Mesenchymal stem cell (in vitro differentiated cells and primary cell): ENCODE data around the gene TSFM.
"Not testable (repeated sequence)": the region's sequence is repeated elsewhere in the genome, so short reads cannot be mapped to it uniquely, and the experiment has no call there.

ENCODE experiments used
- DNase-seq: peaks from one replicate; pipeline ENCODE4 v3.0.0-alpha.2; 2013
- H2AFZ ChIP-seq: one replicate; pipeline ENCODE4 v1.6.1; 2013; ENCODE audit warnings: low read depth, mild to moderate bottlenecking, control low read depth, inconsistent platforms, low read length, moderate library complexity
- H2AK5ac ChIP-seq: 2 replicates; pipeline ENCODE4 v1.6.1; 2013; ENCODE audit warnings: low read length, moderate library complexity, mild to moderate bottlenecking, inconsistent platforms; ENCODE audit not compliant: severe bottlenecking
- H2BK120ac ChIP-seq: one replicate; pipeline ENCODE4 v1.6.1; 2013; ENCODE audit warnings: low read depth, mild to moderate bottlenecking, inconsistent platforms, low read length, moderate library complexity
- H2BK12ac ChIP-seq, 2 experiments: one replicate each; pipeline ENCODE4 v1.6.1; 2013; ENCODE audit warnings: inconsistent platforms in 2 of 2, low read length in 2 of 2, mild to moderate bottlenecking in 2 of 2, moderate library complexity in 2 of 2, control low read depth in 1 of 2
- H2BK15ac ChIP-seq: one replicate; pipeline ENCODE4 v1.6.1; 2013; ENCODE audit warnings: mild to moderate bottlenecking, low read depth, inconsistent platforms; ENCODE audit not compliant: poor library complexity, severe bottlenecking
- H2BK5ac ChIP-seq: 2 replicates; pipeline ENCODE4 v1.6.1; 2013; ENCODE audit warnings: low read depth, mild to moderate bottlenecking, low read length, control low read depth, inconsistent platforms; ENCODE audit not compliant: poor library complexity, severe bottlenecking
- H3K14ac ChIP-seq, 2 experiments: one replicate each; pipeline ENCODE4 v1.6.1; 2013; ENCODE audit warnings: inconsistent platforms in 2 of 2, low read length in 2 of 2, control low read depth in 1 of 2, mild to moderate bottlenecking in 1 of 2, moderate library complexity in 1 of 2
- H3K18ac ChIP-seq, 2 experiments: one replicate each; pipeline ENCODE4 v1.6.1; 2013; ENCODE audit warnings: inconsistent platforms in 2 of 2, low read length in 2 of 2, control low read depth in 1 of 2, low read depth in 1 of 2, mild to moderate bottlenecking in 1 of 2
- H3K23ac ChIP-seq, 2 experiments: one replicate each; pipeline ENCODE4 v1.6.1; 2013; ENCODE audit warnings: inconsistent platforms in 2 of 2, low read length in 2 of 2, mild to moderate bottlenecking in 2 of 2, moderate library complexity in 2 of 2, control low read depth in 1 of 2
- H3K27ac ChIP-seq: 2 replicates; pipeline ENCODE4 v1.5.1; 2013; ENCODE audit warnings: mild to moderate bottlenecking, moderate library complexity, low read length, control low read depth, inconsistent platforms; ENCODE audit not compliant: poor library complexity, severe bottlenecking
- H3K27me3 ChIP-seq, 2 experiments: 2 replicates each; pipeline versions ENCODE4 v1.6.1 to v1.7.0; 2013; ENCODE audit warnings: low read length in 2 of 2, mild to moderate bottlenecking in 2 of 2, moderate library complexity in 2 of 2, control low read depth in 1 of 2, inconsistent platforms in 1 of 2; ENCODE audit not compliant: control insufficient read depth in 1 of 2, insufficient read depth in 1 of 2
- H3K36me3 ChIP-seq, 2 experiments: 2 replicates each; pipeline versions ENCODE4 v1.6.1 to v1.7.0; 2013; ENCODE audit warnings: low read length in 2 of 2, control low read depth in 1 of 2, inconsistent platforms in 1 of 2, low read depth in 1 of 2, mild to moderate bottlenecking in 1 of 2; ENCODE audit not compliant: insufficient read depth in 2 of 2, control insufficient read depth in 1 of 2
- H3K4ac ChIP-seq, 2 experiments: one replicate each; pipeline ENCODE4 v1.6.1; 2013; ENCODE audit warnings: inconsistent platforms in 2 of 2, low read length in 2 of 2, mild to moderate bottlenecking in 2 of 2, moderate library complexity in 2 of 2, control low read depth in 1 of 2, low read depth in 1 of 2
- H3K4me1 ChIP-seq: 2 replicates; pipeline ENCODE4 v1.6.1; 2013; ENCODE audit warnings: low read depth, low read length, control low read depth; ENCODE audit not compliant: control insufficient read depth, insufficient read depth
- H3K4me2 ChIP-seq: 2 replicates; pipeline ENCODE4 v1.6.1; 2013; ENCODE audit warnings: low read length, mild to moderate bottlenecking, inconsistent platforms; ENCODE audit not compliant: poor library complexity, severe bottlenecking
- H3K4me3 ChIP-seq, 2 experiments: 2 replicates each; pipeline versions ENCODE4 v1.5.1 to v1.7.0; 2013; ENCODE audit warnings: low read length in 2 of 2, mild to moderate bottlenecking in 2 of 2, control low read depth in 1 of 2, low read depth in 1 of 2; ENCODE audit not compliant: insufficient read depth in 1 of 2
- H3K79me1 ChIP-seq: replicated peaks from 2 replicates; pipeline ENCODE4 v1.6.1; 2013; ENCODE audit warnings: mild to moderate bottlenecking, control low read depth, low read length, inconsistent platforms; ENCODE audit not compliant: poor library complexity, severe bottlenecking
- H3K9ac ChIP-seq: 2 replicates; pipeline ENCODE4 v1.7.0; 2013; ENCODE audit warnings: mild to moderate bottlenecking, low read length, moderate library complexity
- H3K9me3 ChIP-seq: 2 replicates; pipeline ENCODE4 v1.7.0; 2013; ENCODE audit warnings: mild to moderate bottlenecking, low read length; ENCODE audit not compliant: control insufficient read depth
- H4K8ac ChIP-seq: one replicate; pipeline ENCODE4 v1.6.1; 2013; ENCODE audit warnings: inconsistent platforms, mild to moderate bottlenecking, low read length, moderate library complexity
- H4K91ac ChIP-seq: one replicate; pipeline ENCODE4 v1.6.1; 2013; ENCODE audit warnings: mild to moderate bottlenecking, low read length, inconsistent platforms
- WGBS: methylation state at CpG from one replicate; pipeline ENCODE4 v1.1.7; 2013; ENCODE audit warnings: mixed read lengths; 5-methylcytosine and 5-hydroxymethylcytosine counted together

TSFM gene

DNA sequence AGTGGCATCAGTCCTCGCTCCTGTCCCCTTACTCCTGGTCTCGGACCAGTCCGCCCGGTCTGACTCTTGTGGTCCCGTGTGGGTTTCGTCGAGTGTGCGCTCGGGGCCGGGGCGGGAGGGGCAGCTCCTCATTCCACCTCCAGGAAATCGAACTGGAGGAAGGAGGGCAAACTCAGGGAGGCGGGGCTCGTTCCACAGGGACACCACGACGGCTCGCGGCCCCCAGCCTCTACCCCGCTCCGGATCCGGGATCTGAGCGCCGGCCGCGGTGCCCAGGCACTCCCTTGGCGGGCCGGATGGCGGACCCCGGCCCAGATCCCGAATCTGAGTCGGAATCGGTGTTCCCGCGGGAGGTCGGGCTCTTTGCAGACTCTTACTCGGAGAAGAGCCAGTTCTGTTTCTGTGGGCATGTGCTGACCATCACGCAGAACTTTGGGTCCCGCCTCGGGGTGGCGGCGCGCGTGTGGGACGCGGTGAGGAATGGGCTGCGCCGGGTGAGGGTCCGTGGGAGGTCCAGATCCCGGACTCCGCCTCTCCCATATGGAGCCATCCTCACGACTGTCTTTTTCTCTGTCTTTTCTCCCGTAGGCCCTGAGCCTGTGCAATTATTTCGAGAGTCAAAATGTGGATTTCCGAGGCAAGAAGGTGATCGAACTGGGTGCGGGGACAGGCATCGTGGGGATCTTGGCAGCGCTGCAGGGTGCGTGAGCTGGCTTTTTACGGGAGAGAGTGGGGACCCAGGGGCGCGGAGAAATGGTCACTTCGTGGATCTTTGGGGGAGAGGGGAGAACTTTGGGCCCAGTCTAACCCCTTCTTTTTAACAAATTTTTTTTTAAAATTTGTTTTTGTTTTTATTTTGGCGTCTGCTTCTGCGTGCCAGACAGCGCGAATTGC is 9.9 kb upstream of the TSFM start, which contains the start of gene EEF1AKMT3:
EEF1AKMT3 (plus strand) TSS at position 186 of the 894 bp plus-strand sequence; CDS start at position 297, 111 bp downstream.
- 1% methylated on average over 59 of the region's 67 CpGs for WGBS

DNA sequence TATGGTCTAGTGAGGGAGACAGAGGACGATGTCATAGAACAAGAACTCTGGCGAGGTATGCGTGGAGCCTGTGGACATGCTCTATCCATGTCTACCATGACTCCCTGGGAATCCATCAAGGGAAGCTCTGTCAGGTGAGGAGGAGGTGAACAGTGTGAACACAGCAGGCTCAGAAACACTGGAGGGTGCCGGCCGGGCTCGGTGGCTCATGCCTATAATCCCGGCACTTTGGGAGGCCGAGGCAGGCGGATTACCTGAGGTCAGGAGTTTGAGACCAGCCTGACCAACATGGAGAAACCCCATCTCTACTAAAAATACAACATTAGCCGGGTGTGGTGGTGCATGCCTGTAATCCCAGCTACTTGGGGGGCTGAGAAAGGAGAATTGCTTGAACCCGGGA is 8.0 kb upstream of the TSFM start:
- not testable (repeated sequence) for H4K8ac ChIP-seq, H2BK120ac ChIP-seq, H3K4me2 ChIP-seq

More for the DNA sequence above, 9.9 kb upstream of the TSFM start, which contains the start of gene EEF1AKMT3:
- peak within 1 kb of the TSS; percentile 89 for H3K27ac ChIP-seq
- H3K23ac ChIP-seq: peak within 1 kb of the TSS in 1 of 2 experiments; percentile 23
- peak within 1 kb of the TSS; percentile 70 to 98 for H3K4me3 ChIP-seq
- H3K9me3 ChIP-seq: no peaks in the 10 kb centered on the region
- H3K36me3 ChIP-seq: peaks cover 25 to 56% of the 10 kb centered on the region in 2 experiments
- no peak within 1 kb of the TSS for H2BK120ac ChIP-seq
- H3K27me3 ChIP-seq: peaks cover 0 to 2% of the 10 kb centered on the region in 2 experiments
- peak within 1 kb of the TSS in 1 of 2 experiments; percentile 46 for H3K14ac ChIP-seq
- no peak within 1 kb of the TSS for H2AK5ac ChIP-seq
- H3K4ac ChIP-seq: peak within 1 kb of the TSS; percentile 39 to 97
- DNase-seq: peak; percentile 79
- H3K4me1 ChIP-seq: peaks cover 12% of the 10 kb centered on the region
- H4K8ac ChIP-seq: peak within 1 kb of the TSS; percentile 73
- peak within 1 kb of the TSS; percentile 68 to 99 for H3K18ac ChIP-seq
- H2BK15ac ChIP-seq: peak within 1 kb of the TSS; percentile 30
- H2BK5ac ChIP-seq: no peak within 1 kb of the TSS
- peak within 1 kb of the TSS; percentile 99 for H3K4me2 ChIP-seq
- peak within 1 kb of the TSS; percentile 23 to 91 for H2BK12ac ChIP-seq
- peak within 1 kb of the TSS; percentile 74 for H2AFZ ChIP-seq
- H4K91ac ChIP-seq: peak within 1 kb of the TSS; percentile 91
- peak within 1 kb of the TSS; percentile 95 for H3K9ac ChIP-seq
- peaks cover 15% of the 10 kb centered on the region for H3K79me1 ChIP-seq

DNA sequence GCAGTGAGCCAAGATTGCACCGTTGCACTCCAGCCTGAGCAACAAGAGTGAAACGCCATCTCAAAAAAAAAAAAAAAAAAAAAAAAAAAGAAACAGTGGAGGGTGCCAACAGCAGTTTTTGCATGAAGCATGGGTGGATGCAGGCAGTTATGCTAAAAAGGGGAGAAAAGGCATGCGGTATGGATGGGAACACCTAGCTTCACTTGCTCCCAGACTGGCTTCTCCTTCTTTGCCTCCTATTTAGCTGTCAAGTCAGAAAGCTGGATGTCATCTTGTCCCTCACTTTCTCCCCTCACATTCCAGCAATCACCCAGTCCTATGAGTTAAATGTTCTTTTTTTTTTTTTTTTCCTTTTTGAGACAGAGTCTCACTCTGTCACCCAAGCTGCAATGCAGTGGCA is 7.5 kb upstream of the TSFM start:
- Histone ChIP-seq H3K23ac (no peak overlapping the region), H2AK5ac (no peak overlapping the region), H4K8ac (no peak overlapping the region), H3K4me2 (no peak overlapping the region), H3K27ac (no peak overlapping the region), H3K36me3 (peaks cover 10 to 42% of the 10 kb centered on the region in 2 experiments), H2BK15ac (no peak overlapping the region), H3K4ac (no peak overlapping the region), H3K14ac (no peak overlapping the region), H2BK12ac (no peak overlapping the region), H3K79me1 (peaks cover 12% of the 10 kb centered on the region), H3K18ac (no peak overlapping the region), H3K9ac (no peak overlapping the region), H2BK120ac (no peak overlapping the region), H2BK5ac (no peak overlapping the region), H3K4me1 (peaks cover 12% of the 10 kb centered on the region), H2AFZ (no peak overlapping the region), H3K27me3 (no peaks in the 10 kb centered on the region), H3K9me3 (no peaks in the 10 kb centered on the region), H3K4me3 (no peak overlapping the region), H4K91ac (no peak overlapping the region)
- no peak for DNase-seq
- WGBS: 100% methylated on average over 2 of the region's 3 CpGs

More for the DNA sequence above, 8.0 kb upstream of the TSFM start:
- H3K4ac ChIP-seq, H3K27me3 ChIP-seq, H3K4me3 ChIP-seq, H3K27ac ChIP-seq, DNase-seq, H2BK12ac ChIP-seq, H3K14ac ChIP-seq, H2AFZ ChIP-seq, H2BK15ac ChIP-seq, H3K18ac ChIP-seq, H2AK5ac ChIP-seq, H2BK5ac ChIP-seq, H3K9ac ChIP-seq, H3K9me3 ChIP-seq, H3K23ac ChIP-seq, H4K91ac ChIP-seq: not testable (repeated sequence)
- H3K79me1 ChIP-seq: peaks cover 14% of the 10 kb centered on the region
- peaks cover 12% of the 10 kb centered on the region for H3K4me1 ChIP-seq
- WGBS: 99% methylated on average over 9 of the region's 11 CpGs
- peaks cover 11 to 42% of the 10 kb centered on the region in 2 experiments for H3K36me3 ChIP-seq

DNA sequence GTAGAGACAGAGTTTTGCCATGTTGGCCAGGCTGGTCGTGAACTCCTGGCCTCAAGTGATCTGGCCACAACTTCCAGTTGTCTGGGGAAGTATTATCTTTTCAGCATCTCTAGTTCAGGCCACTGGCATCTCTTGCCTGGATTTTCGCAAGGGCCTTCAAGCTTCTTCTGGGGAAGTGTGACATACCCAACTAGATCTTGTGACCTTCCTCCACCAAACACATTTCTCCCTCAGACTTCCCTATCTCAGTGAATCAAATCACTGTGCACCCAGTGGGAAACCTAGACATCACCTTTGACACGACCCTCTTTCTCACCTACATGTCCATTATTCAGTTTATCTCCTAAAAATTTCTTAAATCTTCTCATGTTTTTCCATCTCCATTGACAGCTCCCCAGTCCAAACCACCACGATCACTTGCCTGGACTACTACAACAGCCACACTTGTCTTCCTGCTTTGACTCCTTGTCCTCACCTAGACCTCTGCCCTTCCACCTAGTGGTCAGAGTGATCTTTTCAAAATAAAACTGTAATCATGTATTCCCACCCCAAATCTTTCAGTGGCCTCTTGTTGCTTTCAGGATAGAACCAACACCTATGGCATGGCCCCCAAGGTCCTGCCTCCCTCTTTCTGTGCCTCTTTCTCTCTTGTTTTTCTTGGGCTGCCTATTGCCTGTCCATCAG is 6.9 kb upstream of the TSFM start:
- H3K4me2 ChIP-seq: no peak overlapping the region
- H4K8ac ChIP-seq: no peak overlapping the region
- H3K4me3 ChIP-seq: no peak overlapping the region
- no peak overlapping the region for H3K14ac ChIP-seq
- no peak overlapping the region for H3K23ac ChIP-seq
- no peak overlapping the region for H4K91ac ChIP-seq
- H3K18ac ChIP-seq: no peak overlapping the region
- H2BK15ac ChIP-seq: no peak overlapping the region
- no peaks in the 10 kb centered on the region for H3K27me3 ChIP-seq
- peaks cover 9% of the 10 kb centered on the region for H3K79me1 ChIP-seq
- 82% methylated on average over 4 of the region's 4 CpGs for WGBS
- no peak for DNase-seq
- H3K4ac ChIP-seq: no peak overlapping the region
- H2AK5ac ChIP-seq: no peak overlapping the region
- no peak overlapping the region for H3K9ac ChIP-seq
- H3K36me3 ChIP-seq: peaks cover 12 to 42% of the 10 kb centered on the region in 2 experiments
- no peak overlapping the region for H2AFZ ChIP-seq
- no peaks in the 10 kb centered on the region for H3K9me3 ChIP-seq
- H2BK5ac ChIP-seq: no peak overlapping the region
- peaks cover 10% of the 10 kb centered on the region for H3K4me1 ChIP-seq
- no peak overlapping the region for H2BK12ac ChIP-seq
- H2BK120ac ChIP-seq: no peak overlapping the region
- no peak overlapping the region for H3K27ac ChIP-seq
